NCI-H1092 treated with DMSO at 0.1 percent for 48 hours (cell line): ENCODE measurements around the gene COL18A1.
"Not testable (repeated sequence)": the region's sequence is repeated elsewhere in the genome, so short reads cannot be mapped to it uniquely, and the experiment has no call there.

Experiments
- DNase-seq: peaks from one replicate; lab custom pipeline; 2025; lab: John Stamatoyannopoulos, UW

COL18A1 gene

GRCh38 chr21:45404730-45405270 lies at the start of gene COL18A1:
Gene COL18A1 (plus strand): TSS chr21:45405165. CDS start chr21:45405231, 66 bp downstream.
- DNase-seq = peak; percentile 18

GRCh38 chr21:45355573-45355972 lies 49.4 kb upstream of the COL18A1 start:
- no peak for DNase-seq

- no peak for DNase-seq
These were observed 48.7 kb upstream of the COL18A1 start for GRCh38 chr21:45356251-45356650.

- no peak for DNase-seq
These were observed 48.1 kb upstream of the COL18A1 start for GRCh38 chr21:45356653-45357435.

- DNase-seq = no peak
These were observed 47.3 kb upstream of the COL18A1 start for GRCh38 chr21:45357436-45358260.

- no peak for DNase-seq
These were observed 46.7 kb upstream of the COL18A1 start for GRCh38 chr21:45358261-45358670.

GRCh38 chr21:45358711-45359310 lies 46.2 kb upstream of the COL18A1 start:
- no peak for DNase-seq

GRCh38 chr21:45359451-45360217 lies 45.3 kb upstream of the COL18A1 start:
- no peak for DNase-seq

- no peak for DNase-seq
These were observed 43.6 kb upstream of the COL18A1 start for GRCh38 chr21:45361033-45361997.

- DNase-seq = no peak
These were observed 42.8 kb upstream of the COL18A1 start for GRCh38 chr21:45362077-45362747.

- no peak for DNase-seq
These were observed 42.2 kb upstream of the COL18A1 start for GRCh38 chr21:45362748-45363145.

GRCh38 chr21:45363272-45363671 lies 41.7 kb upstream of the COL18A1 start:
- DNase-seq = not testable (repeated sequence)

- no peak for DNase-seq
These were observed 41.0 kb upstream of the COL18A1 start for GRCh38 chr21:45363921-45364467.

GRCh38 chr21:45364468-45365185 lies 40.3 kb upstream of the COL18A1 start:
- DNase-seq = no peak

- no peak for DNase-seq
These were observed 39.8 kb upstream of the COL18A1 start for GRCh38 chr21:45365186-45365607.

- DNase-seq = no peak
These were observed 39.2 kb upstream of the COL18A1 start for GRCh38 chr21:45365608-45366241.

GRCh38 chr21:45366476-45366875 lies 38.5 kb upstream of the COL18A1 start:
- no peak for DNase-seq

- DNase-seq = no peak
These were observed 38.0 kb upstream of the COL18A1 start for GRCh38 chr21:45366931-45367401.
